ENCODE data around the gene LPAR6.

DNA sequence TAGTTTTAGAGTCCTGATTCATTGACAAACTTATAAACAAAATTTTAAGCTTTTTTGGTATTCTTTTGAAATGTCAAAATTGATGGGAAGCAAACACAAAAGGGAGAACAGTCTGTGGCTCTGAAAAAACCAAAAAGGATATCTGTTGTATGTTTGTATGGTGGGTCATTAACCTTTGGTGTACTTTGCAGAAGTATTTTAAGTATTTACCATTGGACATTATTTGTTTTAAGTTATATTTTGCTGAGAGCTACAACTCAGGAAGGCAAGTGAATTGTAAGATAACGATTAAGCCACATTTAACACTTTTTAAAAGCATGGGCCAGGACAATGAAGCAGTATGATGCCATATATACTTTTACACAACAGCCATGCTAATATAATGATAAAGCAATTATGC is 15.2 kb downstream of the LPAR6 start:
- TF ChIP-seq POLR2AphosphoS5 (IDR thresholded peaks at IDR 0.05) (no peak), POLR2A (IDR thresholded peaks at IDR 0.05) (no peak)
- TF ChIP-seq, protein P1, sequence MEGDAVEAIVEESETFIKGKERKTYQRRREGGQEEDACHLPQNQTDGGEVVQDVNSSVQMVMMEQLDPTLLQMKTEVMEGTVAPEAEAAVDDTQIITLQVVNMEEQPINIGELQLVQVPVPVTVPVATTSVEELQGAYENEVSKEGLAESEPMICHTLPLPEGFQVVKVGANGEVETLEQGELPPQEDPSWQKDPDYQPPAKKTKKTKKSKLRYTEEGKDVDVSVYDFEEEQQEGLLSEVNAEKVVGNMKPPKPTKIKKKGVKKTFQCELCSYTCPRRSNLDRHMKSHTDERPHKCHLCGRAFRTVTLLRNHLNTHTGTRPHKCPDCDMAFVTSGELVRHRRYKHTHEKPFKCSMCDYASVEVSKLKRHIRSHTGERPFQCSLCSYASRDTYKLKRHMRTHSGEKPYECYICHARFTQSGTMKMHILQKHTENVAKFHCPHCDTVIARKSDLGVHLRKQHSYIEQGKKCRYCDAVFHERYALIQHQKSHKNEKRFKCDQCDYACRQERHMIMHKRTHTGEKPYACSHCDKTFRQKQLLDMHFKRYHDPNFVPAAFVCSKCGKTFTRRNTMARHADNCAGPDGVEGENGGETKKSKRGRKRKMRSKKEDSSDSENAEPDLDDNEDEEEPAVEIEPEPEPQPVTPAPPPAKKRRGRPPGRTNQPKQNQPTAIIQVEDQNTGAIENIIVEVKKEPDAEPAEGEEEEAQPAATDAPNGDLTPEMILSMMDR (IDR thresholded peaks at IDR 0.05), result no peak

Data from prostate gland (tissue), 2 donors.